Measurements from ENCODE around the gene SLX4.
"Not testable (repeated sequence)": the region's sequence is repeated elsewhere in the genome, so short reads cannot be mapped to it uniquely, and the experiment has no call there.

SLX4 gene

DNA sequence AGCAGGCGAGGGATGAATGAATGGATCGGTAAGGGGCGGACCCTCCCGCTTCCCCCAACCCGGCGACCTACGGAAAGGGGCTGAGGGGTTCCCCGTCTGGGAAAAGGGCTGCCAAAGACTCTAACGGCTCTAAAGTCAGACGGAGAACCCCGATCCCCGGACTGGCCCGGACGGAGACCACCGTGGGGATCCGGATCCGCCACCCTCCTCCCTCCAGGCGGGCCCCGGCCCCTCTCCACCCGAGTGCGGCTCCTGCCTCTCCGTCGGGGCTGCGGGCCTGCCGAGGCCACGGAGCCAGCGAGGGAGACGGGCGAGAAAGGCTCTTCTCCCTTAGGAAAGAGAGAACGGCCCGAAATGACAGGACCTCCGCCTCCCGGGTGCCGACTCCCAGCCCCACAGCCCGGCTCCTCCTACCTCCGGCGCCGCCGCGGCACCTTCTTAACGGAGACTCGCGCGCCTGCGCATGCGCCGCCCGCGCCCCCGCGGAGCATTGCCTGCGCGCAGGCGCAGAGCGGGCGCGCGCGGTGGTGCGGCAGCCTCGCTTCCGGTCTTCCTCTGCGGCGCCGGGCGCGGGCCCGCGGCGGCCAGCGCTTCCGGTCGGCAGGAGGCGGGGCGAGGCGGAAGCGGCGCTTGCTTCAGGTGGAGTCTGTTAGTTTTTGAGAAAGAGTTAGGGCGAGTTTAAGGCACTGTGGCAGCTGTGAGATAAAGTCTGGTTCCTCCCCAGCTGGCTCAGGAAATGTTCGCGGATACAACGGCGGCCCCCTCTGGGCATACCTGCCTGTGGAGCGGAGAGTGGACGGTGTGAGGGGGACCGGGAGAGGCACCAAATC is at the start of gene SLX4:
Gene SLX4 (minus strand): TSS at position 461 of the 830 bp plus-strand sequence. CDS start 2,642 bp downstream, outside the sequence.
- DNase-seq = peak; percentile 94

GRCh38 chr16:3659251-3659650 is 47.8 kb upstream of the SLX4 start:
- no peak for DNase-seq

DNA sequence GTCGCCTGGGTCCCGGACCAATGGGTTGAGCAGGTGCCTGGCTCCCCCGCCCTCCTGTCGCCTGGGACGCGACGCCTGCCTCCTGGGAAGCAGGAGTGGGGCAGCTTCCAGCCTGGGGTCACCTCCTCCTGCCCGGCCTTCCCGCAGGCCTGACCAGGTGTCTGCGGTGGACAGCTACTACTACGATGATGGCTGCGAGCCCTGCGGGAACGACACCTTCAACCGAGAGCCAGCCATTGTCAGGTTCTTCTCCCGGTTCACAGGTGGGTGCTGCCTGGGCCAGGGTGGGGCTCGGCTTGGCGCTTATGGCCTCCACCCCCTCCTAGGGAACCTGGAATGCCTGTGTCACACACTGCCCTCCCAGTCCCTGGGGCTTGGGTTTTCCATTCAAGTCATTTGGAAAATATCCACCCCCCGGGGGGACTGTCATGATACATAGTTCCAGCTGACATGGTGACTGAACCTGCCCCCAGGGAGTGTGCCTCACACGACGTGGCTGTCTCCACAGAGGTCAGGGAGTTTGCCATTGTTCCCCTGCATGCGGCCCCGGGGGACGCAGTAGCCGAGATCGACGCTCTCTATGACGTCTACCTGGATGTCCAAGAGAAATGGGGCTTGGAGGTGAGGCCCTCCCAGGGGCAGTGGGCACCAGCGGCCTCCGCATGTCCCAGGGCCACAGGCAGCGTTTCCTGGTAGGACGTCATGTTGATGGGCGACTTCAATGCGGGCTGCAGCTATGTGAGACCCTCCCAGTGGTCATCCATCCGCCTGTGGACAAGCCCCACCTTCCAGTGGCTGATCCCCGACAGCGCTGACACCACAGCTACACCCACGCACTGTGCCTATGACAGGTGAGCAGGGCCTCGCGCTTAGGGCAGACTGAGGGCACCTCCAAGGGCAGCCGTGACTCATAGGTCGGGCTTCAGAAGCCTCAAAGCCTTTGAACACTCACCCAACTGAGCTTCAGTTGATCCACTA is 45.4 kb upstream of the SLX4 start:
- no peak for DNase-seq

GRCh38 chr16:3656160-3656490 is 44.7 kb upstream of the SLX4 start:
- not testable (repeated sequence) for DNase-seq

DNA sequence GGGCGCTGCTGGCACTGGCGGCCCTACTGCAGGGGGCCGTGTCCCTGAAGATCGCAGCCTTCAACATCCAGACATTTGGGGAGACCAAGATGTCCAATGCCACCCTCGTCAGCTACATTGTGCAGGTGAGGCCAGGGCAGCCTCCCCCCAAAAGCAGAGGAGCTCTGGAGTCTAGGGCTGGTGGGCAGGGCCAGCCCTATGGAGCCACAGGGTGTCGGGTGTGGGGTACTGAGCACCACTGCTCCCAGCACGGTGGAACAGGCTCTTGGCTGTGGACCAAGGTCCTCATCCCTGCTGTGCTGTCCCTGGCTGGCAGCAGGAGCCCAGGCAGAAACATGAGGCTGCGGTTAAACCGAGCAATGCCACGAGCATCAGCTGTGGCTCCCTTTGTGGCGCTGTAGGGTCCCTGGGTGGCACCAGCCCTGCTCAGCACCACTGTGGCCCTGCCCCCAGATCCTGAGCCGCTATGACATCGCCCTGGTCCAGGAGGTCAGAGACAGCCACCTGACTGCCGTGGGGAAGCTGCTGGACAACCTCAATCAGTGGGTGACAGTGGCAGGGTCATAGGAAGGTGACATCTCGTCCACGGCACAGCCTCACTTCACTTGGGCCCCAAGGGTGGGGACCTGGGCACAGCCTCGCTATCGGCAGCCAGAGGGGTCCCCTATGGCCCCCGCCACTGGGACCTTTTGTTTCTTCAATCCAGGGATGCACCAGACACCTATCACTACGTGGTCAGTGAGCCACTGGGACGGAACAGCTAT is 44.2 kb upstream of the SLX4 start:
- DNase-seq = no peak

DNA sequence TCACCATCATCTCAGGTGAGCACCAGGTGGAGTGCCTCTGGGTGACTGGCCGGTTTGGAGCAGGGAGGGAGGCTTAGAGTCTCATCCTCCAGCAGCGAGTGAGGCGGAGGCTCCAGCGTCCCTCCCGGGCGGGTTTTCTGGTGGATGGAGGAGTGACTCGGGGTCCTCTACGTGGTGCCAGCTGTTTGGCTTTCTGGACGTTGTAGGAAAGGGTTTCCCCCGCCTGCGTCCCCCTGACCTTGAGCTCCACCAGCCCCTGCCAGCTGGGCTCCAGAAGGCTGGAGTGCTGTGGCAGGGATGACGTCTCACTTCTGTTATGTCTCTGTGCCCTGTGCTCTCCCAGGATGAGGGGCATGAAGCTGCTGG is 43.6 kb upstream of the SLX4 start:
- DNase-seq = no peak

- peak; percentile 13 for DNase-seq
These were observed 43.0 kb upstream of the SLX4 start, which contains the start of gene DNASE1 for GRCh38 chr16:3654249-3654991. Gene DNASE1 (plus strand): TSS chr16:3654691. CDS start chr16:3655374, 683 bp downstream.

GRCh38 chr16:3652373-3653195 is 41.2 kb upstream of the SLX4 start:
- DNase-seq = no peak

- DNase-seq = no peak
These were observed 40.3 kb upstream of the SLX4 start for GRCh38 chr16:3651461-3652372.

GRCh38 chr16:3650631-3651265 is 39.3 kb upstream of the SLX4 start:
- peak; percentile 51 for DNase-seq

DNA sequence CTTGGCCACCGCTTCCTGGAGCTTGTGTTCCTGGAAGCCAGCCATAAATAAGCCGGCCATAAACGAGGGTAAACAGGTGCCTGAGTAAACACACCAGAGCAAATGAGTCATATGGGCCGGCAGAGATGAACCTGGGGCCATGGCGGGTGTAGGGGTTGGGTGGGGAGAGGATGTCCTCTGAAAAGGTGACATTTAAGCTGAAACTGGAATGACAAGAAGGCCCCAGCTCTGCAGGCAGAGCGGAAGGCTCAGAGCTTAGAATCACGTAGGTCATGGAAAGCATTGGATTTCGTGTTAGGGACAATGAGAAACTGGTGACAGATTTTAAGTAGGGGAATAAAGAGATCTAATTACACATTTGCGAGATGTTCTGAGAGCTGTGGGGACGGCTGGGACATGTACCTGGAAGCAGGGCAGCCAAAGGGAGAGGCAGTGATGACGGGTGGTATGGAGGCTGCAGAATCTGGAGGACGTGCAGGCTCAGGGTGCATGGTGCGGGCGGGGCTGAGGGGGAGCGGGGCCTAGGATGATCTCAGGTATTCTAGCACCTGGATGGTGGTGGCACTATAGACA is 35.0 kb upstream of the SLX4 start:
- peak; percentile 87 for DNase-seq

DNA sequence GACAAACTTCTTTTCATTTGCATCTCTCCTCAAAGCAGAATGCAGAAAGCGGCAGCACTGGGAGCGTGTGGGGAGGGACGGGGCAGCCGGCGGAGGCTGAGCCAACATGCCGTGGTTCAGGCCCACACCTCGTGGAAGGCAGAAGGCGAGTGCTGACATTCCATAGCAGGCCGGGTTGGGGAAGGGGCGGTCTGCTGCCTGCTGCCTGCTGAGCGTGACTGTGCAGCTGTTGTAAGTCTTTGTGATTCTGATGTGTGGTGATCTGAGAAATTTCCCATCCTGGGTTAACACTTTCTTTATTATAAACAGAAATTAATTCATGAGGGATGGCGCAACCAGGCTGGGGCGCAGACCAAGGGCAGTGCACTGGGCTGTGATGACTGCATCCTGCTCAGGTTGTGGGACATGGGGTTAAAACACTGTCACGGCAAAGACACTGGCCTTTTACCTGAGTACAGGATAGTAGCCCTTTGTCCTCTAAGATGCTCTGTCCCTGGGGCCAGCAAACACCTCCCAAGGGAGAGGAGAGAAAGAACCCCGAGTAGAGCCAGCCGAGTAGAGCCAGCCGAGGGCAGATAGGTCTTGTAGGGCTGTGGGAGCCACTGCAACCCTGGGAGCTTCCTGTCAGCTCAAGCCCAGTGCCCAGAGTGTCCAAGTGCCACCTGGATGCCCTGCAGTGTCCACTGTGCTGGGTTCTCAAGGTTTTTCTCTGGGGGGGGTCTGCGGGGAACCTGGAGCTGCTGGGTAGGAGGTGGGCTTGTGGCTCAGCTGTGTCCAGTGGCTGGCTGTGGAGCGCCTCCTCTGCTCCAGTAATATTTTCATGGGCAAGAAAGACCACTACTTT is 34.3 kb upstream of the SLX4 start:
- peak; percentile 52 for DNase-seq

DNA sequence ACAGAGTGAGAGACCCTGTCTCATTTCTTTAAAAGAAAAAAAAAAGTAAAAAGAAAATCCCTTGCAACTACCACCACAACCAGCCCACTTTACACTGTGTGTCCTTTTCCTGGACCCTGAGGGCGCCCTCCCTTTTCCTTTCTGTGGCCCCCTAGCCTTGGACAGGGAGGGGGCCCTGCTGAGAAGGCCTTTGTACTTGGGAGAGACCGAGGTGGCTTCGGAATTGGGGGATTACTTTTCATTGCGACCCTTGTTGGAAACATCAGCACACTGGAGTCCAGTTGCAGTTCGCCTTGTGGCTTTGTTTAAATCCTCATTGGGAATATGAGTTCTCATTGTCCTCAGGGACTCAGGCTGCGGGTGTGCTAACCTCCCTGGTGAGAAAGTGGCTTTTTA is 33.7 kb upstream of the SLX4 start:
- no peak for DNase-seq

DNA sequence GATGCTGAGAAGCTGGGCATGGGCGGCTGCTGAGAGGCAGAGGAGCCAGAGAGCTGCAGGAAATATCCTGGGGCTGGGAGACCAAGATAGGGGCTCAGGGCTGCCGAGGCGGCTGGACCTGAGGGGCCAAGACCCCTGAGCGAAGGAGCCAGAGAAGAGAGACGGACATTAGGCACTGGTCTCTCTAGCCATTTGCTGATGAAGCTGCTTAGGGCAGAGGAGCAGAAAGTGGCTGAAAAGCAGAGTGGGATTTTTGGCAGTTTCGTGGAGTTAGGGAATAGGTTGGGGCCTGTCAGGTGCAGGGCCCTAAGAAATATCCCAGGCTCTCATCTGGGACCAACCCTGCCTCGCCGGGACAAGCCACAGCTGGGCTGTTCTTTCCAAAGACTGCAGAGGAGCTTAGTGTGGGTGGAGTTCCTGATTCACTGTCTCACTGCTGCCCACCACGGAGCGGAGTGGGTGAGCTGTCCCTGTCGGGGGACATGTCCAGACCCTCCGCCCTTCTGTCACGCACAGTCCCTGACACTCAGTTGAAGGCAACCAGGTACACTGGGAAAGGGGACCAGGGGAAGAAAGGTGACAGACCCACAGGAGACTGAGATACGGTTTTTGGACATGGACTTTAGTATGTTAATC is 31.8 kb upstream of the SLX4 start:
- DNase-seq = no peak

- peak; percentile 9 for DNase-seq
These were observed 31.1 kb upstream of the SLX4 start for GRCh38 chr16:3642397-3643094.

DNA sequence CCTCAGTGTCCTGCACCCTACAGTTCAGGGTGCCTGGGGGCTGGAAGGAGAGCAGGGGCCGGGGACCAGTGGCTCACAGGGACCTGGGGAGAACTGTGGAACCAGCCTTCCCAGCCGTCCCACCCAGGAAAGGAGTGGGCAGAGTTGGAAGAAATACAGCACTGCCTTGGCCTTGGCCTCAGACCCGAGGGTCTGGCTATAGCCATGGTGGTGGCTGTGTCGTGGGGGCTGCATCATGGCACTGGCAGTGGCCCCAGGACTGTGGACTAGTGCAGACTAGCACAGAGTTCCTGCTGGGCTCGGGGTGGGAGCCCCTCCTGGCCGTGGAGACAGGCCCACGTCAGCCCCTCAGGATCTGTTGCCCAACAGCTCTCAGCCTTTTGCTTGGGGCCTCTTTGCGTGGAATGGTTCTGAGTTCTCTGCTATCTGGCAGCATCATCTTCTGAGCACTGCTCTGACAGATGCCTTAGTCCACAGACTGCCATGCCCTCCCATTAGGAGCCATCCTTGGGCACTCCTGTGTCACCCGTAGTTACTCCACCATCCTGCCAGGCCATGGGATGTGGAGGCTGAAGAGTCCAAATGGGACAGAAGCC is 30.5 kb upstream of the SLX4 start:
- DNase-seq = no peak

All from NCI-H510A treated with DMSO at 0.1 percent for 48 hours (cell line).